Measurements from ENCODE around the gene LRP1B. TPM values are rescaled to one million over a fixed set of nuclear protein-coding genes. Genes with fewer than 3 reads are reported as not detected.

LRP1B gene
- polyA plus RNA-seq, 1 of the 3 experiments (the other 2 are of a cell fraction): 0.28 TPM

GRCh38 chr2:140627885-140628284, 1502.9 kb downstream of the LRP1B start:
- TF ChIP-seq TAF1 (IDR thresholded peaks at IDR 0.05; ENCODE audit: borderline replicate concordance, low read depth, low read length): no peak
- no peak for TF ChIP-seq MEF2A (IDR thresholded peaks at IDR 0.05; ENCODE audit: borderline replicate concordance, low read depth)
- no peak for TF ChIP-seq USF1 (IDR thresholded peaks at IDR 0.05; ENCODE audit: borderline replicate concordance, low read depth)
- TF ChIP-seq, protein P1, sequence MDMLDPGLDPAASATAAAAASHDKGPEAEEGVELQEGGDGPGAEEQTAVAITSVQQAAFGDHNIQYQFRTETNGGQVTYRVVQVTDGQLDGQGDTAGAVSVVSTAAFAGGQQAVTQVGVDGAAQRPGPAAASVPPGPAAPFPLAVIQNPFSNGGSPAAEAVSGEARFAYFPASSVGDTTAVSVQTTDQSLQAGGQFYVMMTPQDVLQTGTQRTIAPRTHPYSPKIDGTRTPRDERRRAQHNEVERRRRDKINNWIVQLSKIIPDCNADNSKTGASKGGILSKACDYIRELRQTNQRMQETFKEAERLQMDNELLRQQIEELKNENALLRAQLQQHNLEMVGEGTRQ (IDR thresholded peaks at IDR 0.05; ENCODE audit: borderline replicate concordance, low read depth, low read length): no peak
- TF ChIP-seq RFX5 (IDR thresholded peaks at IDR 0.05; ENCODE audit: low read length): no peak
- TF ChIP-seq ELF1 (IDR thresholded peaks at IDR 0.05): no peak
- TF ChIP-seq GATA2 (CRISPR knock-in tag; IDR thresholded peaks at IDR 0.05): no peak
- TF ChIP-seq GABPA (IDR thresholded peaks at IDR 0.05; ENCODE audit: low read depth): no peak
- no peak for TF ChIP-seq FOSL2 (IDR thresholded peaks at IDR 0.05; ENCODE audit: borderline replicate concordance, low read depth)
- no peak for TF ChIP-seq FOXM1 (IDR thresholded peaks at IDR 0.05; ENCODE audit: low read depth)
- TF ChIP-seq RCOR1 (IDR thresholded peaks at IDR 0.05; ENCODE audit: low read length): no peak
- TF ChIP-seq CTCF (IDR thresholded peaks at IDR 0.05): no peak
- no peak for TF ChIP-seq JUND (IDR thresholded peaks at IDR 0.05)
- no peak for TF ChIP-seq RXRA (IDR thresholded peaks at IDR 0.05; ENCODE audit: borderline replicate concordance, low read depth)
- no peak for TF ChIP-seq TEAD4 (IDR thresholded peaks at IDR 0.05; ENCODE audit: borderline replicate concordance, insufficient read depth)
- no peaks in the 10 kb centered on the region for H3K9me3 ChIP-seq
- H3K4me3 ChIP-seq (ENCODE audit: low read depth in 2 of 2, low read length in 1 of 2): no peak overlapping the region
- no peaks in the 10 kb centered on the region for H3K9me2 ChIP-seq
- POLR2A ChIA-PET: no interaction called here
- no peaks in the 10 kb centered on the region for H3K27me3 ChIP-seq (ENCODE audit: insufficient read depth)
- H4K20me1 ChIP-seq (ENCODE audit: insufficient read depth): no peaks in the 10 kb centered on the region
- no peak overlapping the region for H3K27ac ChIP-seq (ENCODE audit: low read depth in 2 of 2, low read length in 1 of 2)
- CTCF ChIA-PET: interaction anchor here (0.7 kb wide), 1 partner anchor 1979 kb away, joined by 3 read pairs; no protein-coding TSS in a partner anchor
- no peaks in the 10 kb centered on the region for H3F3A ChIP-seq (replicated peaks; ENCODE audit: insufficient read depth)
- no peaks in the 10 kb centered on the region for H3K4me1 ChIP-seq (ENCODE audit: control insufficient read depth in 1 of 2, insufficient read depth in 2 of 2, low read depth in 1 of 2, low read length in 1 of 2)
- H3K9ac ChIP-seq: no peak overlapping the region
- H3K79me2 ChIP-seq (ENCODE audit: insufficient read depth): no peaks in the 10 kb centered on the region
- WGBS (ENCODE audit: low lambda C conversion rate): 96% methylated on average over 4 of the region's 4 CpGs
- no peak overlapping the region for H3K4me2 ChIP-seq
- DNase-seq: no peak
- no peaks in the 10 kb centered on the region for H3K36me3 ChIP-seq (replicated peaks in 1 of 2; ENCODE audit: control insufficient read depth in 1 of 2, insufficient read depth in 2 of 2, low read length in 1 of 2)
- no peak overlapping the region for H2AFZ ChIP-seq (ENCODE audit: low read depth)

DNA sequence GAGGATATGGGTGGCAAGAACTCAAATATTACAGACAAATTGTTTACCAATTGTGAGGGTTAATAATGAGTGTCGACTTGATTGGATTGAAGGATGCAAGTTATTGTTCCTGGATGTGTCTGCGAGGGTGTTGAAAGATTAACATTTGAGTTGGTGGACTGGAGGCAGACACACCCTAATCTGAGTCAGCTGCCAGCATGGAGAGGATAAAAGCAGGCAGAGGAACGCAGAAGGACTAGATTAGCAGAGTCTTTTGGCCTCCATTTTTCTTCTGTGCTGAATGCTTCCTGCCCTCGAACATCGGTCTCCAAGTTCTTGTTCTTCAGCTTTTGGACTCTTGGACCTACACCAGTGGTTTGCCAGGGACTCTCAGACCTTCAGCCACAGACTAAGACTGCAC, 1503.7 kb downstream of the LRP1B start:
- ChIA-PET CTCF (interaction anchor here (0.7 kb wide), 1 partner anchor 1979 kb away, joined by 3 read pairs; no protein-coding TSS in a partner anchor), POLR2A (no interaction called here)
- H3K79me2 ChIP-seq (ENCODE audit: insufficient read depth): no peaks in the 10 kb centered on the region
- H3K9ac ChIP-seq: no peak overlapping the region
- no peaks in the 10 kb centered on the region for H3K9me2 ChIP-seq
- H4K20me1 ChIP-seq (ENCODE audit: insufficient read depth): no peaks in the 10 kb centered on the region
- H3K27ac ChIP-seq (ENCODE audit: low read depth in 2 of 2, low read length in 1 of 2): no peak overlapping the region
- H3K27me3 ChIP-seq (ENCODE audit: insufficient read depth): no peaks in the 10 kb centered on the region
- H2AFZ ChIP-seq (ENCODE audit: low read depth): no peak overlapping the region
- DNase-seq: no peak
- no peaks in the 10 kb centered on the region for H3F3A ChIP-seq (replicated peaks; ENCODE audit: insufficient read depth)
- no peaks in the 10 kb centered on the region for H3K36me3 ChIP-seq (replicated peaks in 1 of 2; ENCODE audit: control insufficient read depth in 1 of 2, insufficient read depth in 2 of 2, low read length in 1 of 2)
- WGBS (ENCODE audit: low lambda C conversion rate): 74% methylated on average over 5 of the region's 5 CpGs
- H3K4me2 ChIP-seq: no peak overlapping the region
- no peaks in the 10 kb centered on the region for H3K9me3 ChIP-seq
- no peak overlapping the region for H3K4me3 ChIP-seq (ENCODE audit: low read depth in 2 of 2, low read length in 1 of 2)
- no peaks in the 10 kb centered on the region for H3K4me1 ChIP-seq (ENCODE audit: control insufficient read depth in 1 of 2, insufficient read depth in 2 of 2, low read depth in 1 of 2, low read length in 1 of 2)
- no peak for TF ChIP-seq GATA2 (CRISPR knock-in tag; IDR thresholded peaks at IDR 0.05)
- no peak for TF ChIP-seq ELF1 (IDR thresholded peaks at IDR 0.05)
- TF ChIP-seq JUND (IDR thresholded peaks at IDR 0.05): no peak
- no peak for TF ChIP-seq EZH2phosphoT487 (IDR thresholded peaks at IDR 0.05; ENCODE audit: borderline replicate concordance, low read depth)
- TF ChIP-seq, protein P2, sequence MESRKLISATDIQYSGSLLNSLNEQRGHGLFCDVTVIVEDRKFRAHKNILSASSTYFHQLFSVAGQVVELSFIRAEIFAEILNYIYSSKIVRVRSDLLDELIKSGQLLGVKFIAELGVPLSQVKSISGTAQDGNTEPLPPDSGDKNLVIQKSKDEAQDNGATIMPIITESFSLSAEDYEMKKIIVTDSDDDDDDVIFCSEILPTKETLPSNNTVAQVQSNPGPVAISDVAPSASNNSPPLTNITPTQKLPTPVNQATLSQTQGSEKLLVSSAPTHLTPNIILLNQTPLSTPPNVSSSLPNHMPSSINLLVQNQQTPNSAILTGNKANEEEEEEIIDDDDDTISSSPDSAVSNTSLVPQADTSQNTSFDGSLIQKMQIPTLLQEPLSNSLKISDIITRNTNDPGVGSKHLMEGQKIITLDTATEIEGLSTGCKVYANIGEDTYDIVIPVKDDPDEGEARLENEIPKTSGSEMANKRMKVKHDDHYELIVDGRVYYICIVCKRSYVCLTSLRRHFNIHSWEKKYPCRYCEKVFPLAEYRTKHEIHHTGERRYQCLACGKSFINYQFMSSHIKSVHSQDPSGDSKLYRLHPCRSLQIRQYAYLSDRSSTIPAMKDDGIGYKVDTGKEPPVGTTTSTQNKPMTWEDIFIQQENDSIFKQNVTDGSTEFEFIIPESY (IDR thresholded peaks at IDR 0.05; ENCODE audit: borderline replicate concordance, low read depth): no peak
- TF ChIP-seq GABPA (IDR thresholded peaks at IDR 0.05; ENCODE audit: low read depth): no peak
- no peak for TF ChIP-seq TEAD4 (IDR thresholded peaks at IDR 0.05; ENCODE audit: borderline replicate concordance, insufficient read depth)
- TF ChIP-seq MXI1 (IDR thresholded peaks at IDR 0.05; ENCODE audit: low read depth, low read length): no peak
- TF ChIP-seq NRF1 (IDR thresholded peaks at IDR 0.05; ENCODE audit: low read depth, low read length): no peak
- TF ChIP-seq RAD21 (IDR thresholded peaks at IDR 0.05; ENCODE audit: low read length): no peak
- no peak for TF ChIP-seq RXRA (IDR thresholded peaks at IDR 0.05; ENCODE audit: borderline replicate concordance, low read depth)
- no peak for TF ChIP-seq TCF12 (IDR thresholded peaks at IDR 0.05)
- no peak for TF ChIP-seq CTCF (IDR thresholded peaks at IDR 0.05)
